WTC11 (cell line): ENCODE measurements around the gene PTGER3. TPM values are rescaled to one million over a fixed set of nuclear protein-coding genes. Genes with fewer than 3 reads are reported as not detected.

Experiments used
- ATAC-seq: fragments of 200-7000 bp; cut with Tn5 transposase; 2 replicates; pipeline ENCODE4 v1.10.0; 2021; ENCODE audit warnings: mild to moderate bottlenecking, moderate library complexity
- CTCF ChIA-PET: fragments of 300-600 bp; sonication (Branson Sonifier 250); formaldehyde crosslinking; loops from one replicate; lab custom pipeline; 2021; ENCODE audit warnings: antibody characterized with exemption; lab: Charles Lee
- POLR2A ChIA-PET: fragments of 350-600 bp; sonication (Branson Sonifier 250); formaldehyde crosslinking; loops from one replicate; lab custom pipeline; 2021; ENCODE audit warnings: antibody characterized with exemption; lab: Charles Lee
- DNase-seq: peaks from one replicate; pipeline ENCODE4 v3.0.0; 2021; ENCODE audit warnings: low spot score
- H3K27ac Mint-ChIP-seq: 2 replicates; pipeline ENCODE4 v1.8.0; 2021; ENCODE audit warnings: mixed read lengths
- H3K27me3 Mint-ChIP-seq: 2 replicates; pipeline ENCODE4 v1.8.0; 2021; ENCODE audit warnings: low read depth, mild to moderate bottlenecking, moderate library complexity, mixed read lengths
- H3K36me3 Mint-ChIP-seq: 2 replicates; pipeline ENCODE4 v1.8.0; 2021; ENCODE audit warnings: mixed read lengths
- H3K4me1 Mint-ChIP-seq: 2 replicates; pipeline ENCODE4 v1.8.0; 2022; ENCODE audit warnings: mixed read lengths
- H3K4me3 Mint-ChIP-seq: 2 replicates; pipeline ENCODE4 v1.8.0; 2021; ENCODE audit warnings: mild to moderate bottlenecking, moderate library complexity, mixed read lengths
- H3K9me3 Mint-ChIP-seq: 2 replicates; pipeline ENCODE4 v1.8.0; 2021; ENCODE audit warnings: mixed read lengths
- ELF4 ChIP-seq: sonication (generic); formaldehyde crosslinking; IDR thresholded peaks from 2 replicates; pipeline ENCODE4 v1.8.1; 2022; ENCODE audit warnings: low read depth, mild to moderate bottlenecking, moderate library complexity, missing genetic modification reagents
- ESRRA ChIP-seq: sonication (generic); formaldehyde crosslinking; IDR thresholded peaks from 2 replicates; pipeline ENCODE4 v1.8.1; 2022; ENCODE audit warnings: mild to moderate bottlenecking, missing genetic modification reagents, borderline replicate concordance
- GRHL2 ChIP-seq: fragments of 250-450 bp; sonication (Bioruptor Pico); IDR thresholded peaks from 2 replicates; pipeline ENCODE4 v1.8.0; 2022; ENCODE audit warnings: mild to moderate bottlenecking, moderate library complexity; ENCODE audit not compliant: insufficient replicate concordance, severe bottlenecking
- GTF2I ChIP-seq: fragments of 250-450 bp; sonication (Bioruptor Pico); conservative IDR thresholded peaks from 2 replicates; pipeline ENCODE4 v1.4.0; 2021; ENCODE audit warnings: mild to moderate bottlenecking
- HMGA2 ChIP-seq: fragments of 250-450 bp; sonication (Bioruptor Pico); IDR thresholded peaks from 2 replicates; pipeline ENCODE4 v1.4.0; 2021; ENCODE audit warnings: mild to moderate bottlenecking, moderate library complexity
- KAT7 ChIP-seq: sonication (generic); formaldehyde crosslinking; IDR thresholded peaks from 2 replicates; pipeline ENCODE4 v1.8.1; 2023; ENCODE audit warnings: missing genetic modification reagents, mild to moderate bottlenecking, borderline replicate concordance
- MXD4 ChIP-seq: fragments of 250-450 bp; sonication (Bioruptor Pico); IDR thresholded peaks from 2 replicates; pipeline ENCODE4 v1.8.0; 2021; ENCODE audit warnings: mild to moderate bottlenecking, moderate library complexity, borderline replicate concordance
- MYBL2 ChIP-seq: sonication (generic); formaldehyde crosslinking; IDR thresholded peaks from 2 replicates; pipeline ENCODE4 v1.8.1; 2023; ENCODE audit warnings: mild to moderate bottlenecking, moderate library complexity, missing genetic modification reagents
- NFYB ChIP-seq: sonication (generic); formaldehyde crosslinking; conservative IDR thresholded peaks from 2 replicates; pipeline ENCODE4 v1.8.0; 2022; ENCODE audit warnings: low read depth, missing genetic modification reagents
- NR3C1 ChIP-seq: sonication (generic); formaldehyde crosslinking; conservative IDR thresholded peaks from 2 replicates; pipeline ENCODE4 v1.8.1; 2023; ENCODE audit warnings: low read depth, mild to moderate bottlenecking, missing genetic modification reagents
- OVOL2 ChIP-seq: fragments of 250-450 bp; sonication (Bioruptor Pico); IDR thresholded peaks from 2 replicates; pipeline ENCODE4 v1.9.0; 2021; ENCODE audit warnings: mild to moderate bottlenecking, borderline replicate concordance
- SMAD4 ChIP-seq: sonication (generic); formaldehyde crosslinking; IDR thresholded peaks from 2 replicates; pipeline ENCODE4 v1.8.0; 2022; ENCODE audit warnings: mild to moderate bottlenecking, missing genetic modification reagents
- USF1 ChIP-seq: sonication (generic); formaldehyde crosslinking; IDR thresholded peaks from 2 replicates; pipeline ENCODE4 v1.8.0; 2022; ENCODE audit warnings: mild to moderate bottlenecking, missing genetic modification reagents
- ZBTB21 ChIP-seq: sonication (generic); formaldehyde crosslinking; IDR thresholded peaks from 2 replicates; pipeline ENCODE4 v1.8.1; 2023; ENCODE audit warnings: mild to moderate bottlenecking, missing genetic modification reagents, borderline replicate concordance
- ZNF121 ChIP-seq: sonication (generic); formaldehyde crosslinking; IDR thresholded peaks from 2 replicates; pipeline ENCODE4 v1.8.0; 2023; ENCODE audit warnings: missing genetic modification reagents
- ZNF219 ChIP-seq: sonication (generic); formaldehyde crosslinking; IDR thresholded peaks from 2 replicates; pipeline ENCODE4 v1.8.0; 2023; ENCODE audit warnings: missing genetic modification reagents, mild to moderate bottlenecking, borderline replicate concordance
- ZNF281 ChIP-seq: sonication (generic); formaldehyde crosslinking; IDR thresholded peaks from 2 replicates; pipeline ENCODE4 v1.8.0; 2023; ENCODE audit warnings: mild to moderate bottlenecking, missing genetic modification reagents
- total RNA-seq: library from RNA; stranded (reverse); gene quantifications from 3 replicates; pipeline ENCODE4 v1.2.3, GENCODE V29; 2021
- TF ChIP-seq, protein P1 (sequence below): sonication (generic); formaldehyde crosslinking; IDR thresholded peaks from 2 replicates; pipeline ENCODE4 v1.8.1; 2023; ENCODE audit warnings: mild to moderate bottlenecking, missing genetic modification reagents, moderate library complexity
- TF ChIP-seq, protein P2 (sequence below): fragments of 250-450 bp; sonication (Bioruptor Pico); IDR thresholded peaks from 2 replicates; pipeline ENCODE4 v2.1.2; 2022; ENCODE audit warnings: mild to moderate bottlenecking, moderate library complexity
- TF ChIP-seq, protein P3 (sequence below): sonication (generic); formaldehyde crosslinking; conservative IDR thresholded peaks from 2 replicates; pipeline ENCODE4 v1.8.1; 2023; ENCODE audit warnings: mild to moderate bottlenecking, low read depth, missing genetic modification reagents, moderate library complexity

The PTGER3 gene
- total RNA-seq, 1 experiment from 2014 or later: 0.50 TPM

DNA sequence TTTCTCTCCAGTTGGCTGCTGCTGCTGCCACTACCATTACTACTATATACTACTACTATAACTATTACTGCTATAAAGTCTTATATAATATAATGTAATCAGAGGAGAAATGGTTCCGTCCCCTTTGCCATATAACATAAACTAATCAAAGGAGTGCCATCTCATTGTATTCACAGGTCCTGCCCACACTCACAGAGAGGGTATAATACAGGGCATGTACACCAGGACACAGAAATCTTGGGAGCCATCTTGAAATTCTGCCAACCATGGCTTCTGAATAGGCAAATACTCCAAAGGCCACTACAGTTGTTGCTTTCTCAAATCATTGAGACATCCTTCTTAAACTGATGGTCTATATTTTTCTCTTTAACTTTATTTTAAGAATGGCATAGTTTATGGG is 40.1 kb upstream of the PTGER3 start:
- H3K9me3 Mint-ChIP-seq: no peaks in the 10 kb centered on the region
- CTCF ChIA-PET: no interaction called here
- no peaks in the 10 kb centered on the region for H3K36me3 Mint-ChIP-seq
- H3K4me1 Mint-ChIP-seq: no peaks in the 10 kb centered on the region
- H3K27me3 Mint-ChIP-seq: peaks cover 34% of the 10 kb centered on the region
- ATAC-seq (no peak), DNase-seq (no peak)
- POLR2A ChIA-PET: no interaction called here
- H3K27ac Mint-ChIP-seq: no peak overlapping the region
- H3K4me3 Mint-ChIP-seq: no peak overlapping the region
- TF ChIP-seq MXD4 (CRISPR knock-in tag): no peak
- no peak for TF ChIP-seq ZBTB21 (CRISPR knock-in tag)
- no peak for TF ChIP-seq KAT7 (CRISPR knock-in tag)

DNA sequence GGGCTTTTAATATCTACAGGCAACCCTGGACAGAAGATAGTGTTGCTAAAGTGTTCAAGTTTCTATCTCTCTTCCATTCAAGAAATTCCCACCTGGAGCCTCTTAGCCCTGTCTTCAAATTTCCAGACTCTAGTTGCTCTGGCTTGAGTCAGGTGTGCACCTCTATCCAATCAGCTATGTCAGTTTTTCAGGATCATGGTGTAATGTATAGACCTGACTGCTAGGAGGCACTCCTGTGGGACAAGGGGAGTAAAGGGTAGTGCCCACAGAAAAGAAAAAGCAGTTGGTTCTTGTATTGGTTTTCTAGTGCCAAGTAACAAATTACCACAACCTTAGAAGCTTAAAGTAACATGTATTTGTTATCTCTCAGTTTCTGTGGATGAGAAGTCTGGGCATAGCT is 39.4 kb upstream of the PTGER3 start:
- no peak overlapping the region for H3K4me3 Mint-ChIP-seq
- no peak overlapping the region for H3K27ac Mint-ChIP-seq
- no peaks in the 10 kb centered on the region for H3K36me3 Mint-ChIP-seq
- ChIA-PET POLR2A (no interaction called here), CTCF (no interaction called here)
- TF ChIP-seq USF1 (CRISPR knock-in tag) (peak; percentile 59; the same call in 1 of the 2 replicates), NFYB (CRISPR knock-in tag) (0 out of 2 replicates have a peak, but pooled peaks have one; percentile 30)
- TF ChIP-seq, protein P1, sequence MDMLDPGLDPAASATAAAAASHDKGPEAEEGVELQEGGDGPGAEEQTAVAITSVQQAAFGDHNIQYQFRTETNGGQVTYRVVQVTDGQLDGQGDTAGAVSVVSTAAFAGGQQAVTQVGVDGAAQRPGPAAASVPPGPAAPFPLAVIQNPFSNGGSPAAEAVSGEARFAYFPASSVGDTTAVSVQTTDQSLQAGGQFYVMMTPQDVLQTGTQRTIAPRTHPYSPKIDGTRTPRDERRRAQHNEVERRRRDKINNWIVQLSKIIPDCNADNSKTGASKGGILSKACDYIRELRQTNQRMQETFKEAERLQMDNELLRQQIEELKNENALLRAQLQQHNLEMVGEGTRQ (CRISPR knock-in tag): peak; percentile 62
- TF ChIP-seq, protein P2, sequence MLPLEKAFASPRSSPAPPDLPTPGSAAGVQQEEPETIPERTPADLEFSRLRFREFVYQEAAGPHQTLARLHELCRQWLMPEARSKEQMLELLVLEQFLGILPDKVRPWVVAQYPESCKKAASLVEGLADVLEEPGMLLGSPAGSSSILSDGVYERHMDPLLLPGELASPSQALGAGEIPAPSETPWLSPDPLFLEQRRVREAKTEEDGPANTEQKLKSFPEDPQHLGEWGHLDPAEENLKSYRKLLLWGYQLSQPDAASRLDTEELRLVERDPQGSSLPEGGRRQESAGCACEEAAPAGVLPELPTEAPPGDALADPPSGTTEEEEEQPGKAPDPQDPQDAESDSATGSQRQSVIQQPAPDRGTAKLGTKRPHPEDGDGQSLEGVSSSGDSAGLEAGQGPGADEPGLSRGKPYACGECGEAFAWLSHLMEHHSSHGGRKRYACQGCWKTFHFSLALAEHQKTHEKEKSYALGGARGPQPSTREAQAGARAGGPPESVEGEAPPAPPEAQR (CRISPR knock-in tag): no peak
- H3K9me3 Mint-ChIP-seq: peaks cover 1% of the 10 kb centered on the region
- H3K4me1 Mint-ChIP-seq: no peaks in the 10 kb centered on the region; the same call in 1 of the 2 replicates
- no peak for DNase-seq
- peak; percentile 98 for ATAC-seq
- H3K27me3 Mint-ChIP-seq: peaks cover 40% of the 10 kb centered on the region

- peaks cover 7% of the 10 kb centered on the region for H3K9me3 Mint-ChIP-seq
- no peak for TF ChIP-seq MYBL2 (CRISPR knock-in tag)
- TF ChIP-seq GTF2I (CRISPR knock-in tag): no peak
- TF ChIP-seq OVOL2 (CRISPR knock-in tag): no peak
- no peak for TF ChIP-seq NR3C1 (CRISPR knock-in tag)
- no peak for TF ChIP-seq ZNF281 (CRISPR knock-in tag)
- TF ChIP-seq, protein P2 (CRISPR knock-in tag): no peak
- no peak for TF ChIP-seq HMGA2 (CRISPR knock-in tag)
- TF ChIP-seq, protein P3, sequence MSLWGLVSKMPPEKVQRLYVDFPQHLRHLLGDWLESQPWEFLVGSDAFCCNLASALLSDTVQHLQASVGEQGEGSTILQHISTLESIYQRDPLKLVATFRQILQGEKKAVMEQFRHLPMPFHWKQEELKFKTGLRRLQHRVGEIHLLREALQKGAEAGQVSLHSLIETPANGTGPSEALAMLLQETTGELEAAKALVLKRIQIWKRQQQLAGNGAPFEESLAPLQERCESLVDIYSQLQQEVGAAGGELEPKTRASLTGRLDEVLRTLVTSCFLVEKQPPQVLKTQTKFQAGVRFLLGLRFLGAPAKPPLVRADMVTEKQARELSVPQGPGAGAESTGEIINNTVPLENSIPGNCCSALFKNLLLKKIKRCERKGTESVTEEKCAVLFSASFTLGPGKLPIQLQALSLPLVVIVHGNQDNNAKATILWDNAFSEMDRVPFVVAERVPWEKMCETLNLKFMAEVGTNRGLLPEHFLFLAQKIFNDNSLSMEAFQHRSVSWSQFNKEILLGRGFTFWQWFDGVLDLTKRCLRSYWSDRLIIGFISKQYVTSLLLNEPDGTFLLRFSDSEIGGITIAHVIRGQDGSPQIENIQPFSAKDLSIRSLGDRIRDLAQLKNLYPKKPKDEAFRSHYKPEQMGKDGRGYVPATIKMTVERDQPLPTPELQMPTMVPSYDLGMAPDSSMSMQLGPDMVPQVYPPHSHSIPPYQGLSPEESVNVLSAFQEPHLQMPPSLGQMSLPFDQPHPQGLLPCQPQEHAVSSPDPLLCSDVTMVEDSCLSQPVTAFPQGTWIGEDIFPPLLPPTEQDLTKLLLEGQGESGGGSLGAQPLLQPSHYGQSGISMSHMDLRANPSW: no peak
- no peak for TF ChIP-seq ESRRA (CRISPR knock-in tag)
- no peak for TF ChIP-seq ZBTB21 (CRISPR knock-in tag)
- no peak for TF ChIP-seq SMAD4 (CRISPR knock-in tag)
- TF ChIP-seq GRHL2: no peak
- TF ChIP-seq ZNF121: no peak
- TF ChIP-seq ZNF219 (CRISPR knock-in tag): no peak
- no peak for TF ChIP-seq ELF4 (CRISPR knock-in tag)
- ATAC-seq (no peak), DNase-seq (no peak)
- ChIA-PET CTCF (no interaction called here), POLR2A (no interaction called here)
- H3K36me3 Mint-ChIP-seq: no peaks in the 10 kb centered on the region
- no peak overlapping the region for H3K27ac Mint-ChIP-seq
- peaks cover 3% of the 10 kb centered on the region for H3K4me1 Mint-ChIP-seq
- H3K4me3 Mint-ChIP-seq: no peak overlapping the region
- H3K27me3 Mint-ChIP-seq: peaks cover 46% of the 10 kb centered on the region
Measured at GRCh38 chr1:71086331-71086730, 38.7 kb upstream of the PTGER3 start.
